K562 (cell line): ENCODE measurements around the gene SDK1.

ENCODE experiments used
- BHLHE40 ChIP-seq: IDR thresholded peaks from 2 replicates; pipeline ENCODE4 v1.6.1; 2011; ENCODE audit warnings: low read length, improper control_type of control experiment
- BRCA1 ChIP-seq, 2 experiments: fragments of 450-650 bp in 1 of 2; sonication (generic) in 1 of 2; formaldehyde crosslinking in 1 of 2; IDR thresholded peaks; 2 replicates each; pipeline versions ENCODE4 v1.5.0 to v1.6.1; 2017 to 2020; ENCODE audit warnings: mild to moderate bottlenecking in 1 of 2, missing genetic modification reagents in 1 of 2
- BRF1 ChIP-seq: IDR thresholded peaks from 3 replicates; pipeline ENCODE4 v1.6.1; 2011; ENCODE audit warnings: borderline replicate concordance, mild to moderate bottlenecking; ENCODE audit not compliant: insufficient read length; ENCODE audit errors: extremely low read depth
- CHD2 ChIP-seq: IDR thresholded peaks from 2 replicates; pipeline ENCODE4 v1.6.1; 2011; ENCODE audit warnings: low read depth, low read length
- FOXK2 ChIP-seq, 2 experiments: fragments of 450-650 bp; IDR thresholded peaks in 1 of 2; conservative IDR thresholded peaks in 1 of 2; 2 replicates each; pipeline ENCODE4 v1.6.1; 2016; ENCODE audit warnings: low read depth in 2 of 2, mild to moderate bottlenecking in 1 of 2
- GTF2F1 ChIP-seq: IDR thresholded peaks from 2 replicates; pipeline ENCODE4 v1.6.1; 2011; ENCODE audit warnings: low read depth, low read length, improper control_type of control experiment
- POLR2A ChIP-seq: fragments of 450-650 bp; conservative IDR thresholded peaks from 2 replicates; pipeline ENCODE4 v1.6.1; 2016
- SMARCC2 ChIP-seq: fragments of 450-650 bp; IDR thresholded peaks from 2 replicates; pipeline ENCODE4 v1.6.1; 2017; ENCODE audit warnings: antibody characterized with exemption, moderate library complexity, mild to moderate bottlenecking, low read depth
- TAL1 ChIP-seq: fragments of 450-650 bp; IDR thresholded peaks from 2 replicates; pipeline ENCODE4 v1.6.1; 2016; ENCODE audit warnings: mild to moderate bottlenecking
- TARDBP ChIP-seq: fragments of 450-650 bp; IDR thresholded peaks from 2 replicates; pipeline ENCODE4 v1.6.1; 2016
- ZNF707 ChIP-seq: fragments of 250-450 bp; sonication (Bioruptor Pico); conservative IDR thresholded peaks from 2 replicates; pipeline ENCODE4 v1.8.0; 2022; ENCODE audit warnings: inconsistent platforms, mild to moderate bottlenecking, moderate library complexity
- TF ChIP-seq, protein P1 (sequence below): sonication (generic); formaldehyde crosslinking; IDR thresholded peaks from 2 replicates; pipeline ENCODE4 v1.8.0; 2023; ENCODE audit warnings: mild to moderate bottlenecking, missing genetic modification reagents
- TF ChIP-seq, protein P2 (sequence below), 3 experiments: fragments of 200-800 bp in 1 of 3; fragments of 250-450 bp in 1 of 3; fragments of 450-650 bp in 1 of 3; sonication (Bioruptor Pico) in 1 of 3; sonication (Bioruptor generic) in 1 of 3; formaldehyde crosslinking in 1 of 3; IDR thresholded peaks; 2 replicates each; pipeline versions ENCODE4 v1.6.1 to v1.8.0; 2016 to 2022; ENCODE audit warnings: mild to moderate bottlenecking in 2 of 3, missing genetic modification characterization in 2 of 3, missing compliant biosample characterization in 1 of 3, moderate library complexity in 1 of 3
- TF ChIP-seq, protein P3 (sequence below): fragments of 450-650 bp; IDR thresholded peaks from 2 replicates; pipeline ENCODE4 v1.6.1; 2018; ENCODE audit not compliant: partially characterized antibody

DNA sequence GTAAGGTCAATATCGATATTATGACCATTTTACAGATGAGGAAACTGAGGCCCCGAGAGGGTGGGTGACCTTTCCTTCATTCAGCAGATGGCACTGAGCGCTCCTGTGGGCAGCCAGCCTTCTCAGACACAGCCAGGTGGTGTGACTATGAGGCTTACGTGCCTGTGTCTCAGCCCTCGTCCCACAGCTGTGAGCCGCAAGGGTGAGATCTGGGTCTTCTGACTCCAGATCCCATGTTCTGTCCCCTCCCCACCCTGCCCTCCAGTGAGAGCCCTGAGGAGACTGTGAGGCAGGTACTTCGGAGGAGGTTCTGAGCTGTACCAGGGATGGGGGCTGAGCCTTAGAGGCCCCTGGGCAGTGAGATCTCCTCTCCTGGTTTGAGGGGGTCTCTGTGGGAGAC, 767.2 kb downstream of the SDK1 start:
- no peak for TF ChIP-seq CHD2
- TF ChIP-seq GTF2F1, result no peak
- TF ChIP-seq, protein P1, sequence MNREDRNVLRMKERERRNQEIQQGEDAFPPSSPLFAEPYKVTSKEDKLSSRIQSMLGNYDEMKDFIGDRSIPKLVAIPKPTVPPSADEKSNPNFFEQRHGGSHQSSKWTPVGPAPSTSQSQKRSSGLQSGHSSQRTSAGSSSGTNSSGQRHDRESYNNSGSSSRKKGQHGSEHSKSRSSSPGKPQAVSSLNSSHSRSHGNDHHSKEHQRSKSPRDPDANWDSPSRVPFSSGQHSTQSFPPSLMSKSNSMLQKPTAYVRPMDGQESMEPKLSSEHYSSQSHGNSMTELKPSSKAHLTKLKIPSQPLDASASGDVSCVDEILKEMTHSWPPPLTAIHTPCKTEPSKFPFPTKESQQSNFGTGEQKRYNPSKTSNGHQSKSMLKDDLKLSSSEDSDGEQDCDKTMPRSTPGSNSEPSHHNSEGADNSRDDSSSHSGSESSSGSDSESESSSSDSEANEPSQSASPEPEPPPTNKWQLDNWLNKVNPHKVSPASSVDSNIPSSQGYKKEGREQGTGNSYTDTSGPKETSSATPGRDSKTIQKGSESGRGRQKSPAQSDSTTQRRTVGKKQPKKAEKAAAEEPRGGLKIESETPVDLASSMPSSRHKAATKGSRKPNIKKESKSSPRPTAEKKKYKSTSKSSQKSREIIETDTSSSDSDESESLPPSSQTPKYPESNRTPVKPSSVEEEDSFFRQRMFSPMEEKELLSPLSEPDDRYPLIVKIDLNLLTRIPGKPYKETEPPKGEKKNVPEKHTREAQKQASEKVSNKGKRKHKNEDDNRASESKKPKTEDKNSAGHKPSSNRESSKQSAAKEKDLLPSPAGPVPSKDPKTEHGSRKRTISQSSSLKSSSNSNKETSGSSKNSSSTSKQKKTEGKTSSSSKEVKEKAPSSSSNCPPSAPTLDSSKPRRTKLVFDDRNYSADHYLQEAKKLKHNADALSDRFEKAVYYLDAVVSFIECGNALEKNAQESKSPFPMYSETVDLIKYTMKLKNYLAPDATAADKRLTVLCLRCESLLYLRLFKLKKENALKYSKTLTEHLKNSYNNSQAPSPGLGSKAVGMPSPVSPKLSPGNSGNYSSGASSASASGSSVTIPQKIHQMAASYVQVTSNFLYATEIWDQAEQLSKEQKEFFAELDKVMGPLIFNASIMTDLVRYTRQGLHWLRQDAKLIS (CRISPR knock-in tag), result no peak
- TF ChIP-seq TARDBP, result no peak
- no peak for TF ChIP-seq SMARCC2
- TF ChIP-seq, protein P2, sequence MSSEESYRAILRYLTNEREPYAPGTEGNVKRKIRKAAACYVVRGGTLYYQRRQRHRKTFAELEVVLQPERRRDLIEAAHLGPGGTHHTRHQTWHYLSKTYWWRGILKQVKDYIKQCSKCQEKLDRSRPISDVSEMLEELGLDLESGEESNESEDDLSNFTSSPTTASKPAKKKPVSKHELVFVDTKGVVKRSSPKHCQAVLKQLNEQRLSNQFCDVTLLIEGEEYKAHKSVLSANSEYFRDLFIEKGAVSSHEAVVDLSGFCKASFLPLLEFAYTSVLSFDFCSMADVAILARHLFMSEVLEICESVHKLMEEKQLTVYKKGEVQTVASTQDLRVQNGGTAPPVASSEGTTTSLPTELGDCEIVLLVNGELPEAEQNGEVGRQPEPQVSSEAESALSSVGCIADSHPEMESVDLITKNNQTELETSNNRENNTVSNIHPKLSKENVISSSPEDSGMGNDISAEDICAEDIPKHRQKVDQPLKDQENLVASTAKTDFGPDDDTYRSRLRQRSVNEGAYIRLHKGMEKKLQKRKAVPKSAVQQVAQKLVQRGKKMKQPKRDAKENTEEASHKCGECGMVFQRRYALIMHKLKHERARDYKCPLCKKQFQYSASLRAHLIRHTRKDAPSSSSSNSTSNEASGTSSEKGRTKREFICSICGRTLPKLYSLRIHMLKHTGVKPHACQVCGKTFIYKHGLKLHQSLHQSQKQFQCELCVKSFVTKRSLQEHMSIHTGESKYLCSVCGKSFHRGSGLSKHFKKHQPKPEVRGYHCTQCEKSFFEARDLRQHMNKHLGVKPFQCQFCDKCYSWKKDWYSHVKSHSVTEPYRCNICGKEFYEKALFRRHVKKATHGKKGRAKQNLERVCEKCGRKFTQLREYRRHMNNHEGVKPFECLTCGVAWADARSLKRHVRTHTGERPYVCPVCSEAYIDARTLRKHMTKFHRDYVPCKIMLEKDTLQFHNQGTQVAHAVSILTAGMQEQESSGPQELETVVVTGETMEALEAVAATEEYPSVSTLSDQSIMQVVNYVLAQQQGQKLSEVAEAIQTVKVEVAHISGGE (CRISPR knock-in tag; IDR thresholded peaks at IDR 0.05), result no peak
- no peak for TF ChIP-seq BRCA1 (IDR thresholded peaks at IDR 0.05)
- no peak for TF ChIP-seq BRCA1 (CRISPR knock-in tag; IDR thresholded peaks at IDR 0.05)
- TF ChIP-seq ZNF707, result no peak
- TF ChIP-seq BHLHE40, result no peak
- TF ChIP-seq POLR2A, result no peak
- no peak for TF ChIP-seq BRF1
- TF ChIP-seq, protein P3, sequence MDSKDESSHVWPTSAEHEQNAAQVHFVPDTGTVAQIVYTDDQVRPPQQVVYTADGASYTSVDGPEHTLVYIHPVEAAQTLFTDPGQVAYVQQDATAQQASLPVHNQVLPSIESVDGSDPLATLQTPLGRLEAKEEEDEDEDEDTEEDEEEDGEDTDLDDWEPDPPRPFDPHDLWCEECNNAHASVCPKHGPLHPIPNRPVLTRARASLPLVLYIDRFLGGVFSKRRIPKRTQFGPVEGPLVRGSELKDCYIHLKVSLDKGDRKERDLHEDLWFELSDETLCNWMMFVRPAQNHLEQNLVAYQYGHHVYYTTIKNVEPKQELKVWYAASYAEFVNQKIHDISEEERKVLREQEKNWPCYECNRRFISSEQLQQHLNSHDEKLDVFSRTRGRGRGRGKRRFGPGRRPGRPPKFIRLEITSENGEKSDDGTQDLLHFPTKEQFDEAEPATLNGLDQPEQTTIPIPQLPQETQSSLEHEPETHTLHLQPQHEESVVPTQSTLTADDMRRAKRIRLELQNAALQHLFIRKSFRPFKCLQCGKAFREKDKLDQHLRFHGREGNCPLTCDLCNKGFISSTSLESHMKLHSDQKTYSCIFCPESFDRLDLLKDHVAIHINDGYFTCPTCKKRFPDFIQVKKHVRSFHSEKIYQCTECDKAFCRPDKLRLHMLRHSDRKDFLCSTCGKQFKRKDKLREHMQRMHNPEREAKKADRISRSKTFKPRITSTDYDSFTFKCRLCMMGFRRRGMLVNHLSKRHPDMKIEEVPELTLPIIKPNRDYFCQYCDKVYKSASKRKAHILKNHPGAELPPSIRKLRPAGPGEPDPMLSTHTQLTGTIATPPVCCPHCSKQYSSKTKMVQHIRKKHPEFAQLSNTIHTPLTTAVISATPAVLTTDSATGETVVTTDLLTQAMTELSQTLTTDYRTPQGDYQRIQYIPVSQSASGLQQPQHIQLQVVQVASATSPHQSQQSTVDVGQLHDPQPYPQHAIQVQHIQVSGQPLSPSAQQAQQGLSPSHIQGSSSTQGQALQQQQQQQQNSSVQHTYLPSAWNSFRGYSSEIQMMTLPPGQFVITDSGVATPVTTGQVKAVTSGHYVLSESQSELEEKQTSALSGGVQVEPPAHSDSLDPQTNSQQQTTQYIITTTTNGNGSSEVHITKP, result no peak
- TF ChIP-seq TAL1, result no peak
- TF ChIP-seq FOXK2 (conservative IDR thresholded peaks at IDR 0.05 in 1 of 2, IDR thresholded peaks at IDR 0.05 in 1 of 2; ENCODE audit: low read depth in 2 of 2), result no peak
